ENCODE results near the gene CFAP161.
"Not testable (repeated sequence)": the region's sequence is repeated elsewhere in the genome, so short reads cannot be mapped to it uniquely, and the experiment has no call there.

The CFAP161 gene

DNA sequence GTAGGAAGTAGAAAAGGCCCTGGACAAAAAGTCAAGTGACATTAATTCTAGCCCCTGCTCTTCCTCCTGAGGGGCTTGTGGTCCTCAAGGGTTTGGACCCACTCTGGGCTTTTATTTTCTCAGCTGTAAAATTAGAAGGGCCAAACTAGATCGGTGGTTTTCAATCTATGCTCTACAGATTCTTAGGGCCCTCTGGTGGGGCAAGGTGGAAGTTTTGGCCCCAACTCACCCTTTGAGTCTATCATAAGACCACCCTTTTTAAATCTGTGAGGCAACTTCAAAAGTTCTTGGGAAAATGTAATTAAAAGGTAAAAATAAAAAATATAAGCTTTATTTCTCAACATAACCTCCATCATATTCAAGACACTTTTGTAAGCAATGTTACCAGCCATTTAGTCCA is 25.6 kb upstream of the CFAP161 start:
- no peak for DNase-seq

DNA sequence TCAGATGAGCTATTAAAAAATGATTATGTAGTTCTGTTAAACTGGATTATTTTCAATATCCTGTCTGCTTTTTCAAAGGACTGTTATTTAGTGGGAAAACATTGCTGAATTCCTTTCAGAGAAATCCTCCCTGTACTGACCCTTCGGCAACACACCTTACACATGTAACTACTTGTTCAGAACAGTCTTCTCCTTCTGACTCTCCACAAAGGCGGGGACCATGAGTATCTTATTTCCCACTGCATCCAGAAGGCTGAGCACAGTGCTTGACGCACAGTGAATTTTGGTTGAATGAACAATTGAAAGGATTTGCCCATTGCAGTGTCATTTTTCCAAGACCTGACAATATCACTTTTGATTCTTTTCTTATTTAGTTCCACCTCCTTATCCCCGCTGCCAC is 23.1 kb upstream of the CFAP161 start:
- no peak for DNase-seq

DNA sequence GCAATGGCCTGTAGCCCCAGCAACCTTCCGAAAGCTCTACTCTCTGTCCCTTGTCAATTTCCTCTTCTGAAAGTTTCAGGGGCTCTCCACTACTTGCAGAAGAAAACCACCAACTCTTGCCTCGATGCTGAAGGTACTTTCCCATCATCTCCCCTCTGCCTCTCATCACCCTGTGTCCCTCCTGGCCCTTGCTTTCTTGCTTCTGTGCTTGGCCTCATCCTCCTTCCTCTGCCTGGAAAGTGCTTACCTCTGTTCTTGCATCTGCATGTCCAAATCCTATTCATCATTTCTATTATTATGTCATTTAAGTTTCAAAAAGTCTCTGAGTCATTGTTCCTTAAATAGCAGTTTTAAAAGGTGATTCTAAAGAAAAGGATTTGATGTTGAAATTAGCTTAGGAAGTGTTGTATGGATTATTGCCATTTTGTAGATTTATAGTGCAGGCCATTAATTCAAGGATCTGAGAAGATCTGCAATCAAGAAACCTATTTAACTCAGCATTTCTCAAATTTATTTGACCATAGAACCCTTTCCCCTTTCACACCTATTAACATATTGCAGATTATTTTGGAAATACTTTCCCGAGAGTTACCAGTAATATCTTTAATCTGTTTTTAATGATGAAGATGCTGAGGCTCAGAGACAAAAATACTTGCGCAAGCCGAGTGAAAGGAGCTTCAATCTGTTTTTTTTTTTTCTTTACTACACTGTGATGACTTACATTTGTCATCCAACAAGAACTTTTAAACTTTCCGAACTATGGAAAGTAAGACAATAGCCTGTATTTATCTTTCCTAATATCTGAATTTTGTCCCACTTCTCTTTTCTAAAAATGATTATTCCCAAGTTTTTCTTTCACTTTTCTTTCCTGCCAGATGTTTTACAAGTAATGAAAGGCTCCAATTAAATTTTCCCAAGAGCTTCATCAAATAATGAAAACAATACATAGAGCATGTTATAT is 22.3 kb upstream of the CFAP161 start:
- DNase-seq, result no peak

DNA sequence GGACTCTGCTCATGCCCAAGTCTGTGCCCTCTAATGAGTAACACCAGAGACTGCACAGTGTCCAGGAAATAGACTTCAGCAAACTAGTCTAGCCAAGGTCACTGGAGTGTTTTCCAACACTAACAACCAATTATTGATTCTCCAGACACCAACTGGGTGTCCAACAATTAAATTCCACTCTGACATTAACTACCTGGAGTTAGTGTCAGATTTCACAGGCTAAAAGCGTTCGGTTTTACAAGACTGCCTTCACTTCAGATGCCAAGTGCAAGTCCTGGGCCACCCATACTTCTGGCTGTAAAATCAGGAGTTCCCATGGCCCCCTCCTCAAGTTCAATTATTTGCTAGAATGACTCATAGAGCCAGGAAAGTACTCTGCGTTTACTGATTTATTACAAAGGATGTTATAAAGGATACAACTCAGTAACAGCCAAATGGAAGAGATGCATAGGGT is 20.8 kb upstream of the CFAP161 start:
- DNase-seq, result no peak

DNA sequence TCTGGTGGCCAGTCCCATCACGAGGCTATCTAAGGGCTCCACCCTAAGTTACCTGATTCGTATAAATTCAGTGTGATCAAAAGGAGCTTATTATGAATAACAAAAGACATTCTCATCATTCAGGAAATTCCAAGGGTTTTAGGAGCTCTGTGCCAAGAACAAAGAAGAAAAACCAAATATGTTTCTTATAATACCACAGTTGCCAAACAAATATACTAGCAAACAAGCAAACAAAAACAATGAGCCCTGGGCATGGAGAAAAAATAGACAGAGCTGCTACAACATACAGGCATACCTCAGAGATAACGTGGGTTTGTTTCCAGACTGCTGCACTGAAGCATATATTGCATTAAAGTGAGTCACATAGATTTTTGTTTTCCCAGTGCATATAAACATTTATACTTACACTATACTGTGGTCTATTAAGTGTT is 20.2 kb upstream of the CFAP161 start:
- no peak for DNase-seq

DNA sequence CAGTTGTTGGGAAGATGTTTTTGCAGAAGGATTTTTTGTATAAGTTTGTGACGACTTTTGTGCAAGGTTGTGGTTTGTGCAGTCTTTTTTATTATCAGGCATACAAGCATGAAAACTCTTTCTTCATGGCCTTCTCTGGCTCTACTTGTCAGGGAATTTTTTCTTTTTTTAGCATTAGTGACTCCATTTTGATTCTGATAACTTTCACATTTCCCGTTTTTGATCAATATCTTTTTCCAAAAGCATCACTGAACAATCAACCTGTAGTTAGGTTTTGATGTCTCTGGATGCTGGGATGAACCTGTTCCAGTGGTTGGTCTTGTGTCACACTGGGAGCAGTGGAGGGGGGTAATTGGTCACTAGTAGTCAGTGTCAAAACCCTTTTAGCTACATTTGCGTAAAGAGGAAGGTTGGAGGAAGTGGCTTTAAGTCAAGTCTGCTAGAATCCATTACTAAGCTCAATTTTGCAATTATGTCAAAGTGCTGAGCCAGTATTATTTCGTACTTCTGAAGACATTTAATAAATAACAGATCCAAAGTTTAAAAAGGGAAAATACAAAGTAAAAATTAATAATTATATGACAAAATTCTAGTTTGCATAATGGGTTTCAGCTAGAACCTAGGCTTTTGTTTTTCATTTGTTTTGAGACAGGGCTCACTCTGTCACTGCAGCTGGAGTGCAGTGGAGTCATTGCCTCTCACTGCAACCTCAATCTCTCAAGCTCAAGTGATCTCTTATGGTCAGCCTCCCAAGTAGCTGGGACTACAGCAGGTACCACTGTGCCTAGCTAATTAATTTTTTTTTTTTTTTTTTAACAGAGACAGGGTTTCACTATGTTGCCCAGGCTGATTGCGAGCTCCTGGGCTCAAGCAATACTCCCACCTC is 18.8 kb upstream of the CFAP161 start:
- DNase-seq, result no peak

DNA sequence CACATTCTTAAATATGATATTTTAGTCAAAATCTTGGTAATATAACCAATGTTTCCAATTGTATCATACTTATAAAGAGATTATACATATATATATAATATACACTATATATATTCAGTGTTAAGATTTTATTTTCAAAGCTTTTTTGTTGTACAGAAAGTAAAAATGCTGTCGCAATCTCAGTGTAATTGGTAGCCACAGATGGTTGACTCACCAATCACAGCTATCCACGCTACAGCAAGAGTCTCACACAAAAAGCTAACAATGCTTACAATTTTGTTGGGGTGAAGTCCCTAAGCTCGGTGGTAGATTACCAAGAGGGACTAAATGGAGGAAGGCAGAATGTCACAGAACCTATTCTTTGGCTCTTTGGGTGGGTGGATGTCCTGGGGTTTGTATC is 16.9 kb upstream of the CFAP161 start:
- DNase-seq, result no peak

DNA sequence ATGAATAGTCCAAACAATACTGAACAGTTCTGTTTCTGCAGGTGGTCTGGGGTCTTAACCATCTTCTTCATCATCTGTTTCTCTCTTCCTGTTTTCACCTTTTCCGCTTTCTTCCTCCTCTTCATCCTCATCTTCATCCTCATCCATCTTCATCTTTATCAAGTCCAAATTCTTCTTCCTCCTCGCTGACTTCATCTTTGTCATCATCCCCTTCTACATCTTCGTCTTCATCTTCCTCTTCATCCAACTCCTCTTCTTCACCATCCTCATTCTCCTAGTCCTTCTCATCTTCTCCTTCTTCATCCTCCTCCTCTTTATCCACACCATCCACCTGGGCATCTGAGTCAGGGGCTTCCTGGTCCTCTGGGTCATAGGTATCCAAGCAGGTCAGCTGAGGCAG is 16.5 kb upstream of the CFAP161 start:
- no peak for DNase-seq

DNA sequence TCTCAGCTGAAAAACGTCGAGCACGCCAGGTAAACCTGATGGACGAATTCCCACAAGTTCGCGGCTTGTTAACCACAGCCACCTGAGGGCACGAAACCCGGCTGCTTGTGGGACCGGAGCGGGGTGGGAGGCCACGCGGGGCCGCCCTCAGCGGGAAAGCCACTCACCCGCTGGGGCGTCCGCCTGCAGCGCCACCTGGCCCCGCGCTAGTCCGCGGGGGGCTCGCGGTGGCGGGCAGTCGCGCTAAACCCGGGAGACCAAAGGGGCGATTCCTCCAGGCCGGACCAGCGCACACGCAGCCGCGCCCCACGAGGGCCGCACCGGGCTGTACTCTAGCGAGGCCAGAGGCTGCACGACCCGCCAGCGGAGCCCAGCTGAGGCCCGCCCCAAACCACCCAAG is 15.7 kb upstream of the CFAP161 start:
- DNase-seq, result no peak

DNA sequence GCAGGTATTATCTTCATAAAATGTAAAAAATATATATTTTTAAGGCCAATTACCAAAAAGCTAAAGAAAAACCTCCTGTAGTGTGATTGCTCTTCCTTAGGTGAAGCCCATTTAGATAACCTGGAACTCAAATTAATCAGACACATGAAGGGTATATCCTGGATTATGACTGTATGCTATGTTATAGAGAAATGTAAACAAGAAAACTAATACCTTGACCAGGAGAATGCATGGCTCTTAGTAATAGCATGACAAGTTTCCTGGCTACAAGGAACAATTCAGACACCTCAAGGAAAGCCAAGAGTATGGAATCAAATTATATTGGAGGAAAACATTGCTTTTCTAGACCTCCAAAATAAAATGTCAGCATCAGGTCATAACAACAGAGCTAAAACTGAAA is 14.0 kb upstream of the CFAP161 start:
- DNase-seq, result no peak

DNA sequence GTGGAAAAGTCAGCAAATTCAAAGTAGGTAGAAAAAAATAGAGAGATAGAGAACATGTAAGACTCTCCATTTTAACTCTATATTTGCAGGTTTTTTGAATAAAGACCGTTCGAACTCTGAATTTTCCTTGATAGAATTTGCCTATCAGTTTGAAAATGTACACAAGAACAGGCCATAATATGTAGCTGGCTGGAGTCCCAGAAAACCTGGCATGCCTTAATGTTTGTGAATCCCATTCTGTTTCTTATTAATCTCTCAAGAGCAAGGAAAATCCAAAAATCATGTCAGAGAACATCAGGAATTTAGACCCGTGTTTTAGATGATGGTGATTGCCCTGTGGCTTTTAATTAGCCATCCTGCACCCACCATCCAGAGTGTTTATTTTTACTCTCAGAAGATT is 7.2 kb upstream of the CFAP161 start:
- DNase-seq, result no peak

DNA sequence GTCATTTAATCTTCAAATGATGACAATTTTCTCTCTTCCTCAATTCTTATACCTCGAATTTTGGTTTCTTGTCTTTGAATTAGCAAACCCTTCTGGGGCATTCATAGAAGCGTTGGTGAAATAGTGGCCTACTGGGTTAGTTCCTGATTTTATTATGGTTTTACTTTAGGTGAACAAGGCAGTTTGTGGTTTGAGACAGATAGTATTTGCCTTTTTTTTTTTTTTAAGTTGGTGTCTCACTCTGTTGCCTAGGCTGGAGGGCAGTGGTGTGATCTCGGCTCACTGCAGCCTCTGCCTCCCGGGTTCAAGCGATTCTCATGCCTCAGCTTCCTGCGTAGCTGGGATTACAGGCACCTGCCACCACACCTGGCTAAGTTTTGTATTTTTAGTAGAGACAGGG is 7.4 kb downstream of the CFAP161 start:
- not testable (repeated sequence) for DNase-seq

DNA sequence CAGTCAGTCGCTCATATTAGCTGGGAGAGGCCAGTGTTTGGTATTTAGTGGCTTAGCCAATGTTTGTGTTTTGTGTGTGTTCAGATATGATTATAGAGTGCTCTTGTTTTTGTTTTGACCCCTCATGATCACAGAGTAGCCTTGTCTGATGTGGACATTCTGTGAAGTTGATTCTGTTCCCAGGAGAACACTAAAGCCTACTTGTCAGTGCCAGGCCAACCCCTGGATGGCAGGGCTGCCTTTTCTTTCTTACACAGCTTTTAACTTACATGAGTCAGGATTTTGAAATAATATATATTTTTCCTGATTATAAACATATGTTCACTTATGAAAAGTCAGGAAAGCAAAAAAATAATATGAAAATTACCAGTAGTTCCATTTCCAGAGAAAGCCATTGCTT is 11.9 kb downstream of the CFAP161 start:
- no peak for DNase-seq

DNA sequence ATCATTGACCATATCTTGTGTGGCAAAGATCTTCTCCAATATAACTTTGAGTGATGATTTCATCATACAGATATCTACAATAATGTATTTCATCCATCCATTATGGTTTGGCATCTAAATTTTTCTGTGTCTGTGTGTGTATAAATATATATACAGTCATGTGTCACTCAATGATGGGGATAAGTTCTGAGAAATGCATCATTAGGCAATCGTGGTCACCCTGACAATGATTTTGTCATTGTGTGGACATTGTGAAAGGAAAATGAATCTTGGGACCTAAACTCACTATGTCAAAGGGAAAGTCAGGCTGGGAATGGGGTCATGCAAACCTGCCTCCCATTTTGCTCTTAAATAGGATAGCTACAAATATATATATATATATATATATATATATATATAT is 12.4 kb downstream of the CFAP161 start:
- DNase-seq, result no peak

DNA sequence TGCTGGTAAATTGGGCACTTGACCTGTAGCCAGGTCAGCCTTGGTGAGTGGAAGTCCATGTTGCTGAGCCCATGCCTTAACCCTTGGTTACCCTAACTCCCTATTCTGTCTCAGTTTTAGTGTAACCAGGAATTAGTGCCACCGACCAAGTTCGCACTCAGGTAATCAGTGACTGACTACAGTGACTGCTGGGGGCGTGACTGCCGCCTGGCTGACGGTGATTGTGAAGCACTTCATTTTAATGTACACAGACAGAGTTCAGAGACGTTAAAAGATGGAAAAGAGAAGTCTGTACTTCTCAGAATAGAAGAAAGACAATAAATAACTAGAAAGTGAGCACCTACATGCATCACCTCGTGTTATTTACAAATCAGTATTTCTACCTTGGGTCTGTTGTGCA is 17.3 kb downstream of the CFAP161 start:
- DNase-seq, result no peak

DNA sequence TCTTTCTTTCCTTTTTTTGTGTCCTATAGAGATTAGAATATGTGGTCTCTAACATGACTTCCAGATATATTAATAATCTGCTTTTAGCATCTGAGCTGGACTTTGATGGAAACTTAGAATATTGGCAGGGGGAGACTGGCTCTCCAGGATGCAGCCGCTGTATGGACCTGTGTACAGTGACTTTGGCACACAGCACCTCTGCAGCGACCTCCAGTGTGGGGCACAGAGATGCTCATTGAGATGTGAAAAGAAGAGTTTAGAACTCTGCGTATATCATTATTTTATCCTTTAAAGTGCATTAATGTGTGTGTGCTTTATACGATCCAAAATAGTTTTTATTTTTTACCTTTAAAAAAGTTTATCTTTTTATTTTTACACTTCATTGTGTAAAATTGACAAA is 18.3 kb downstream of the CFAP161 start:
- no peak for DNase-seq

DNA sequence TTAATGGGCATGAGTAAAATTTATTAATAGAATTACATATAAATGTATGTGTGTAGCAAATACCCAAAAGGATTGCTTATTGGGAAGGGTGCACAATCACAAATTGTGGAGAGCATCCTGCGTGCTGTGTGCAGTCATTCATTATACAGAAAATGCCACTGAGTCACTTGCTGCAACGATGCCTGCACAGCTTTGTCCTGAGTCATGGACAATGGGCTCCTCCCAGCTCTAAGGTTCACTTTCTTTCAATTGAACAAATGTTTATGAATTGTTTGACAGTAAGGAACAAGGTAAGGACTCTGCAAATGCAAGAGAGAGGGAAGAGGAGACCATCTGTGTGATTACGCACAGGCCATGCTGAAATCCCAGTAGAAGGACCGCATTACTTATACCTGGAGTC is 18.7 kb downstream of the CFAP161 start:
- no peak for DNase-seq

DNA sequence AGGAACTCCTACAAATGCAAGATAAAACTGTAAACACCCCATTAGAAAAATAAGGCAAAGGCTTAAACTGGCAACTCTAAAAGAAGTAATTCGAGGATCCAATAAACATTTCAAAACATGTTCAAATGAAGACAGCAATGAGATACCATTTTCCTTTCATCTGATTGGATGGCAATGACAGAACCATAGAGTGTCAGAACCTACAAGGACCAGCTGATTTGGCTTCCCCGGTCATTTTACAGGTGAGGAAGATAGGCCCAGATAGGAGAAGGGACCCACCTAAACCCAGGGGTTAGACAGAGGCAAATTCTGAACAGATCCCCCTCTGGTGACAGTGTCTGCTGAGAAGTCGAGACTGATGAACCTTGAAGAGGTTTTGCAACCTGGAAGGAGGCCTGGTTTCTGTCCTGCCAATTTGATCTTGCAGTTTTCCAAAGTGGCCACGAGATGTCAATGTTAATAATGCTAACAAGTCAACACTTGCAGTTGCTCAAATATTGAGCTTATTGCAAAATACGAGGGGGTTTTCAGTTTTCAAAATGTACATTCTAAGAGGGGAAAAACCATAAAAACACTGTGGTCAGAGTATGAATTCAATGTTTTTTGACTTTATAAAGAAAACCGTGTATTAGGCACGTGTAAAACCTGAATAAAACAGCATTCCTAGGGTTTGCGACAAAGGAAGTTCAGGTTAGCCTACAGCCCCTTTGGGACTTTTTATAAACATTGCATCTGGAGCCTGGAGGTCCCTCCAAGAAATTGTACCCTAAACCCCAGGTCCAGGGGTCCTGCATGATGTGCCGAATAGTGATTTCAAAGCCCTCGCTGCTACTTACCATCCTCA is 21.5 kb downstream of the CFAP161 start:
- DNase-seq, result peak in 1 of 2 experiments; percentile 63

DNA sequence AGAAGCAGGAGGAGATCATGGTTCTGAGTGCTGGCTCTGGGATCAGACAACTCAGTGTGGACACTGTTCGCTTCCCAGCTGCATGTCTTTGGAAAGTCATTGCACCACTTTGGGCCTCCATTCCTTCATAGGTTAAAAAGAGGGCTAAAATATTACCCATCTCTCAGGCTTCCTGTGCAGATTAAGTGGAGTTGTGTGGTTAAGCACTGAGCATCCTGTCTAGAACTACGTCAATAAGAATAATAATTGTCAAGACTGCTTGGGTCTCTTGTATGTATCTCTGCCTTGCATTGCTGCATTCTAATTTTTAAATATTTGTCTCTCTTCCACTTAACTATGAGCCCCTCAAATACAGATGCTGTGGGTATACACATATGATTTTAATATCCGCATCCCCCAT is 22.3 kb downstream of the CFAP161 start:
- no peak for DNase-seq

DNA sequence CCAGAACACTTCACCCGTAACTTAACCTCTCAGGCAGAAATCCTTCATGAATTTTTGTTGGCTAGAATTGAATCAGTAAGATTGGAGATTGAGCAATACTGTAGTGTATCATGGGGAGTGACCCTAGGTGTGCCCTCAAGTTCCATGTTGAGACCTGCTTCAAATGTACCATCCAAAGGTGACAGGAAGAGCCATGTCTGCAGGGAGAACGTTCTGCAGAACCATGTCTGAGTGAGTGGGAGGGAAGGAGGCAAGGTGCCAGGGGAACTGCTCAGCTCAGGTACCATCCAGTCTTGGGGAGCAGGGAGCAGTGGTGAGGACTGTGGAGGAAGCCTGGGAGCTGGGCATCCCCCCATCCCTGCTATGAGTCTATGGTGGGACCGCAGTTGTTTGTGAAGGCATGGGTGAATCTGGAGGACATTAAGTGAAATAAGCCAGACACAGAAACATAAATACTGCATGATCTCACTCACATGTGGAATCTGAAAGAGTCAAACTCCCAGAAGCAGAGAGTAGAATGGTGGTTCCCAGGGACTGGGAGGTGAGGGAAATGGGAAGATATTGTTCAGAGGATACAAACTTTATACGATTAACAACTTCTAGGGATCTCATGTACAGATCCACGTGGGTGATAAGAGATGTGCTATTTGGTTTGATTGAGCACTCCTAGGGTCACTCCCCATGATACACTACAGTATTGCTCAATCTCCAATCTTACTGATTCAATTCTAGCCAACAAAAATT is 23.3 kb downstream of the CFAP161 start:
- DNase-seq, result no peak

DNA sequence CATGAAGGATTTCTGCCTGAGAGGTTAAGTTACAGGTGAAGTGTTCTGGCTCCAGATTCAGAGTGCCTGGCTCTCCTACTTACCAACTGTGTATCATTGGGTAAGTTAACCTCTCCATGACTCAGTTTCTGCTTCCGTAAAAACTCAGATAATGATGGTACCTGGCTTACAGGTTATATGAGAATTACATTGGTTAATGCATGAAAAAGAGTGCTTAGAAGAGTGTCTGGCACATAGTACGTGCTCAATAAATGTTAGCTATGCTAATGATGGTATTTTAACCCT is 23.8 kb downstream of the CFAP161 start:
- DNase-seq, result no peak

DNA sequence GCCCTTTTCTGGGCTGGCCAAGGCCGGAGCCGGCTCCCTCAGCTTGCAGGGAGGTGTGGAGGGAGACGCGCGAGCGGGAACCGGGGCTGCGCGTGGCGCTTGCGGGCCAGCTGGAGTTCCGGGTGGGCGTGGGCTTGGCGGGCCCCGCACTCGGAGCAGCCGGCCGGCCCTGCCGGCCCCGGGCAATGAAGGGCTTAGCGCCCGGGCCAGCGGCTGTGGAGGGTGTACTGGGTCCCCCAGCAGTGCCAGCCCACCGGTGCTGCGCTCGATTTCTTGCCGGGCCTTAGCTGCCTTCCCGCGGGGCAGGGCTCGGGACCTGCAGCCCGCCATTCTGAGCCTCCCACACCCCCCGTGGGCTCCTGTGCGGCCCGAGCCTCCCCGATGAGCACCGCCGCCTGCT is 24.5 kb downstream of the CFAP161 start:
- DNase-seq, result not testable (repeated sequence)

All from cerebellar nuclear complex (tissue), 1 donor.